HG02870 (cell line): ENCODE measurements around the gene PRM3.

Experiments
- ATAC-seq: cut with Tn5 transposase; IDR thresholded peaks from one replicate; pipeline ENCODE4 v1.9.1; 2021; ENCODE audit warnings: mild to moderate bottlenecking, moderate library complexity; ENCODE audit not compliant: unreplicated experiment

The PRM3 gene

DNA sequence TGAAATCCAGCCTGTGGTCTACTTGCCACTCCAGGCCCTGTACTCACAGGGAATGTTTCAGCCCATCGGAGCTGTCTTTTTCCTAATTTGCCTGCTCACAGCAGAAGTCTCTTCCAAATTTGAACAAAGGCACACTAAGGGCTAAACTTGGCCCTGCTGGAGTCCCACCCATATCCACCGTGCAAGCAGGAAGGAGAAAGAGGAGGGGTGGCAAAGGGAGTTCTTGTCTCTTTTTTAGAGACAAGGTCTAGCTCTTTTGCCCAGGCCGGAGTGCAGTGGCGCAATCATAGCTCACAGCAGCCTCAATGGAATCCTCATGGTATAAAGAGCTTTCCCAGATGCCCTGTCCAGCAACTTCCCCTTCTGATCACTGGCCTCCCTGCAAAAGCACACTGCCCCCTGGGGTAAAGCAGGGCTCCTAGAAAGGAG is 10.4 kb upstream of the PRM3 start:
- ATAC-seq: no peak

DNA sequence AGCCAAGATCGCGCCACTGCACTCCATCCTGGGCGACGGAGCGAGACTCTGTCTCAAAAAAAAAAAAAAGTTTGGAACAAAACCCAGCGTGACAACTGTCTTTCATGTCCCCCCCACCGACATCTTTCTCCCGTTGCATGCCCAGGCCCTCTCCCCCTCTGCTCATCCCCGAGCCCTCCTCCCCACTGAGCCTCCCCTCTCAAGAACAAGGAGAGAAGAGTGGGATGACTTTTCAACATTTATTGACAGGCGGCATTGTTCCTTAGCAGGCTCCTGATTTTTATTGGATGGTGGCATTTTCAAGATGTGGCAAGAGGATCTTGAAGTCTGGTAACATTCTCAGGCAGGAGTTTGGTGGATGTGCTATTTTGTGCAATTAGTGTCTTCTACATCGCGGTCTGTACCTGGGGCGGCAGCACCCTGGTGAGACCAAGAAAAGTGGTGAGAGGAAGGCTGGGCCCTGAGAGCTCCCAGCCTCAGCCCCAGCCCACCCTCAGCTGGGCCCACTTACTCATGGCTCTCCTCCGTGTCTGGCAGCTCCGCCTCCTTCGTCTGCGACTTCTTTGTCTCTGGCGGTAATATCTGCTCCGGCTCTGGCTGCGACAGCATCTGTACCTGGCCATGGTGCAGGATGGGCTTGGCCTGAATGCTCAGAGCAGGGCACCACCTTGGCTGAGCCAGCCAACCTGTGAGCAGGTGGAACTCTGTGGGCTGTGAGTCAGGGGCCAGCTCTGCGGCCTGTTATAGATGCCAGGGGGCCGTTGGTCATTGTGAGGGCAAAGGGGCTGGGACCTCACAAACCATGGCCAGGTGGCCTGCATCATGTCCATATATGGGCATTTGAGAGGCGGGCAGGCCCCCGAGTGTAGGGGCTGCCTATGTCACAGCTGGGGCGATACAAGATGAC is 7.4 kb upstream of the PRM3 start, which contains the start of gene PRM1:
TSS of gene PRM1 (minus strand) at position 715 of the 907 bp plus-strand sequence. CDS start at position 623, 92 bp downstream.
- ATAC-seq: no peak

DNA sequence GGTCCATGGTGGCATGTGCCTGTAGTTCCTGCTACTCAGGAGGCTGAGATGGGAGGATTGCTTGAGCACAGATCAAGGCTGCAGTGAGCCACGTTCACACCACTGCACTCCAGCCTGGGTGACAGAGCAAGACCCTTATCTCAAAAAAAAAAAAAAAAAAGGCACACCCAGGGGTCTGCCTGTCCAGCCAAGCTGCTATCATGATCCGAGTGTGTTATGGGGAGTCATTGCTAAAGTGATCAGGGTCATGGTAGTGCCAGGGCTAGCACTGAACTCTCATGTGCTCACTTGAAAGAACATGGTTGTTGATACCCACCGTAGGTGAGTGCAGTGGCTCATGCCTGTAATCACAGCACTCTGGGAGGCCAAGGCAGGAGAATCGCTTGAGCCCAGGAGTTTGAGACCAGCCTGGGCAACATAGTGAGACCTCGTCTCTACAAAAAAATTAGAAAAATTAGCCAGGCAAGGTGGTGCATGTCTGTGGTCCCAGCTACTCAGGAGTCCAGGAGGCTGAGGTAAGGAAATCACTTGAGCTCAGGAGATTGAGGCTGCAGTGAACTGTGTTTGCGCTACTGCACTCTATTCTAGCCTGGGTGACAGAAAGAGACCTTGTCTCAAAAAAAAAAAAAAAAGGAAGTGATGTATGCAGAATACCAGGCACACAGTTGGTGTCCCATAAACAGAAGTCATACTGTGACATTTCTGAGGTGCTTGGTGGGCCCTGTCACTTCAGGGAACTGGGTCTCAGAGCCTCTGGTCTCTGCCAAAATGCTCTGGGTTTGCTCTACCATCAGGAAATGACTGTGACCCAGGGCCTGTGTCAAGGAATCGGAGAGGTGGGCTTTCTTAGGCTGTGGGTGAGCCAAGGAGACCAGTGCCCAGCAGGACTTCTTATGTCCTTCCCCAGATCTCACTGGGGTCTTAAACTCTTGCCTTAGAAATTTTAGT is 5.5 kb upstream of the PRM3 start:
- no peak for ATAC-seq

DNA sequence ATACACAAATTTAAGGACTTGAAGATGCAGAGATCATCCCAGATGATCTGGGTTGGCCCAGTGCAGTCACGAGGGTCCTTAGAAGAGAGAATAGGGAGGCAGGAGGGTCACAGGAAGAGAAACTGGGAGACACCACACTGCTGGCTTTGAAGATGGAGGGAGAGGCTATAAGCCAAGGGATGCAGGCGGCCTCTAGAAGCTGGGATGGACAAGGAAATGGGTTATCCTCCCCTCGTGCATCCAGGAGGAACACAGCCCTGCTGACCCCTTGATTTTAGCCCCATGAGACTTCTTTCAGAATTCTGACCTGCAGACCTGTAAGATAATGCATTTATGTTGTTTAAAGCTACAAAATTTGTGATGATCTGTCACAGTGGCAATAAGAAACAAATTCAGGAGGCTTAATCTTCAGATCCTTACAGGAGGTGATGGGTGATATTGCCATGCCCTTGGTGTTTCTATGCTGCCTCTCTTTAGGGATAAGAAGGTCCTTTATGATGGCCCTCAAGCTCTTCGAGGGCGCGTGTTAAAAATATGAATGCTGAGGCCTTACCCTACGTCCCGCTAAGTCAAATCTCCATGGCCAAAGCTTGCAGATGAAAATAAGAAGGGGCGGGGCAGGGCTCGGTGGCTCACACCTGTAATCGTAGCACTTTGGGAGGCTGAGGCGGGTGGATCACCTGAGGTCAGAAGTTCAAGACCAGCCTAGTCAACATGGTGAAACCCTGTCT is 4.3 kb upstream of the PRM3 start:
- ATAC-seq: no peak

DNA sequence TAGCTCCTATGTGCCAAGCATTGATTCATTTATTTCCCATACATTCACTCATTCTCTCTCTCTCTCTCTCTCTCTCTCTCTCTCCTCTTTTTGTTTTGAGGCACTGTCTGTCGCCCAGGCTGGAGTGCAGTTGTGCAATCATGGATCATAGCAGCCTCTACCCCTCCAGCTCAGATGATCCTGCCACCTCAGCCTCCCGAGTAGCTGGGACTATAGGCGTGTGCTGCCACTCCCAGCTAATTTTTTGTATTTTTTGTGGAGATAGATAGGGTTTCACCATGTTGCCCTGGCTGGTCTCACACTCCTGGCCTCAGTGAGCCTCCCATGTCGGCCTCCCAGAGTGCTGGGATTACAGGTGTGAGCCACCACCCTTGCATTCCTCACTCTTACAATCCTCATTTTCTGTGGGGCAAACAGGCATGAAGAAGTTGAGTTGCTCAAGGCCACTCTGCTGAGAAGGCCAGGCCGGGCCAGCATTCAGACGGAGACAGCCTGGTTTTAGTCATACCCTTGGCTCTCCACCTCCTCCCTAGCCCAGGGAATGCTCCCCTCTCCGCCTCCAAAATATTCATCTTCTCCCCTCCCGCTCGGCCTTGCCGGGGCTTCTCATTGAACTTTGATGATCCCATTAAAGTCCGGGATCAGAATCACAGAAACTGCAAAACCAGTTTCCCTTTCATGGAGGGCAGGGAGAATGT is 3.6 kb upstream of the PRM3 start:
- no peak for ATAC-seq

DNA sequence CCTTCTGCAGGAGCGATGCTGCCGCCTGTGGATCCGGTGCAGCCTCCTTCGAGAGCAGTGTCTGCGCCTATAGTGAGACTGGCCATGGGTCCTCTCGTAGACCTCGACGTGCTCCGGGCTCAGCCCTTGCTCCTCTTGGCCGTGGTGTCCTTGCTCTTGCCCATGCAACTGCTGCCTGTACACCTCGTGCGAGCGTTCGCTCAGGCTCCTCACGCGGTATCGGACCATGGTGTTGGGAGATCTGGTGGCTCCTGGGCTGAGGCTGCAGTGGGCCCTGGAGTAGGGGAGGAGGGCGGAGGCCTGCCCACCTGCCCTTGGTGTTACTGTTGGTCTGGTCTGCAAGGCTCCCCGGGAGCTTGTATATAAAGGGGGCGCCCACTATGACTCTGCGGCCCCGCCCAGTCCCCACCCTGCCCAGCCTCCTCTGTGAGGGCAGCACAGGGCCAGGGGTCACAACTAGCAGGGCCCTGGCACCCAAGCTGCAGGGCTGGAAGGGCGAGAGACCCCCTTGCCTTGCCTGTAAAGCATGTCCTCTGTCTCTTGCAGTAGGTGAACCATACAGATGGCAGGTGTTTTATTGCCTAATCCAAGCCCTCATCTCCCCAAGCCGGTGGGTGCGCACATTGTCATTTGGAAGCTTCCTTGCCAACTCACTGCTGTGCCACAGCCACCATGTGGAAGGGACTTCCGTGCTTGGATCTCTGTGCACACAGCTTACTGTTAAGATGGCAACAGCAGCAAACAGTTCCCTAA is 2.9 kb upstream of the PRM3 start, which contains the start of gene PRM2:
TSS of gene PRM2 (minus strand) at position 338 of the 753 bp plus-strand sequence. CDS start at position 228, 110 bp downstream.
- ATAC-seq: no peak

DNA sequence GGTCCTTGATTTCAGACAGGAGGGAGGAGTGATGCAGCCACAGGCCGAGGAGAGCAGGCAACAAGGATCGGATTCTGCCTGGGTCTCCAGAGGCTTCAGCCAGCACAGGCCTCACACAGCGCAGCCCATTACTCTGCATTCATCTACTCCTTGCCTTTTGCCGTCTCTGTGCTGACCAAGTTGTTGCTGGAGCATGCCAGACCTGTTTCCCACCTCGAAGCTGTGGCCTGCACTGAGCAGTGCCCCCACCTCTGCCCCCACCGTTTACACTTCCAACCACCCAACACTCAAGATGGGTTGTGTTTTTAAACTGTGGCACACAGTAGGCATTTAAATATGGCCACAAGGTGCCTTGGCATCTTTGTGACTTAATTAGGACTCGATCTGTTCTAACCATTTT is 1.5 kb upstream of the PRM3 start:
- ATAC-seq: no peak

DNA sequence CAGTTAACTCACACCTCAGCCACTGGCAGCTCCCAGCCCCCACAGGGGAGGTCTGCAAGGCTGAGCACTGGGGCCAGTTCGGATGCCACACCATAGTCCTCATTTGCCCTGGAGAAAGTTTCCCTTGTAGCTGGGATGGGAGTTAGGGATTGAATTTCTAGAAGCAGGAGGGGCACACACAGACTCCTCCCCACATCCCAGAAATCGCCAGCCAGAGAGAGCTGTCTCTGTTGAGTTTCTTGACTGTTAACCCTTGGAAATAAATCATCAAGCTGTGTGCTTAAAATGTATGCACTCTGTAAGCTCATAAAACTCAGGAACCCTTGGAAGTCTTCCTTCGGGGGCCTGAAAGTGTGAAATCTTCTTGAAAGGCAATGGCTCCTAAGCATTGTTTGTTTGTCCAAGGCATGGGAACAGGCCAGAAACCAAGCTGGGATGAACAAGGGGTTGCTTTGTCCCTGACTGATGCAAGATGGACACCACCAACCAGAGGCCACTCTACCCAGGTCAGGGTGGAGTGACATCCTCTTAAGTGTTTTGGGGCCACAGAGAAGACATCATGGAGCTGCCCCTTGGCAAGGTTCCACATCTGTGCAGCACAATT is 394 bp upstream of the PRM3 start:
- no peak for ATAC-seq

DNA sequence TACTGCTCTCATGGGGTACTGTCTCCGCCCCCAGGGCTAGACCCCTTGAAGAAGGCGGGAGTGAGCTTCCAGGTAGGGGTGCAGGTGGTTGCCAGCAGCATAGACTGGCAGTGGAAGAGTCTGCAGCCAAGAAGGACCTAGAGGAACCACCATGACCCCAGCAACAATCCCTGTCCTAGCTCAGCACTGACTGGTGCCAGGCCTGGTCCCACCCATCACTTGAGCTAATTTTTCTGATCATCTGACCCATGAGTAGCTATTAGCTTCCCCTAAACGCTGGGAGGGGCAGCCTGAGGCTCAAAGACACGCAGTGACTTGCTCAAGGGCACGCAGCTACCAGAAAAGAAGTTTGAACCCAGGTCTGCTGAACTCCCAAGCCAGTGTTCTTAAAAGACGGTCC is 945 bp downstream of the PRM3 start:
- no peak for ATAC-seq

DNA sequence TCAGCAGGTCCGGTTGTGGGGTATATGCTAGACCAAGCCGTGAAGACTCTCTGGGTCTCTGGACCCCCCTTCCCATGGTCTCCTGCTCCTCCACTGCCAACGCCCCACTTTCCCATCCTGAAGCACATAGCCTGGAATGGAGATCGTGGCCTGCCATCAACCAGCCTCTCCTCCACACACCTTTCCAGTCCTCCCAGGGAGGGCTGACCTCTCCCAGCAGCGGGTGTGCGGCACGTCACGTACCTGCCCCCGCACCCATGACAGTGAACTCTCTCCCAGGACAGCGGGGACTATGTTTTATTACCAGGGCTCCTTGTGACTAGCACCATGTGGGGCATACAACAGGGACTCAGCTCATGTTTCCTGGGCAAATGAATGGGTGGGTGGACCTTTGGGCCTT is 1.8 kb downstream of the PRM3 start:
- no peak for ATAC-seq

DNA sequence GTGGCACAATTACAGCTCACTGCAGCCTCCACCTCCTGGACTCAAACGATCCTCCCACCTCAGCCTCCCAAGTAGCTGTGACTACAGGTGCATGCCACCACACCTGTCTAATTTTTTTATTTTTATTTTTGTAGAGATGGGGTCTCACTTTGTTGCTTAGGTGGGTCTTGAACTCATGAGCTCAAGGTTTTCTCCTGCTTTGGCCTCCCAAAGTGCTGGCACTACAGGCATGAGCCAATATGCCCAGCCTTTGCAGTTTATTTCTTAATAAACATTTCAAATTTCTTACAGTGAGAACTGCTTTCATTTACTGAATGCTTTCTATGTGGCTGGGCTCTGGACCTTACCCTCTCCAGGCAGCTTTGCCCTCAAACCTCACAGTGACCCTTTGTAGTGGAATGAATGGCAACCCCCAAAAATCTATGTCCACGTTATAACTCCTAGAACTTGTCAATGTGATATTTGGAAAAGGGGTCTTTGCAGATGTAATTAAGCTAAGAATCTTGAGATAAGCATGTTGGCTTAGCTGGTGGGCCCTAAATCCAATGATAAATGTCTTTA is 2.7 kb downstream of the PRM3 start:
- ATAC-seq: no peak

DNA sequence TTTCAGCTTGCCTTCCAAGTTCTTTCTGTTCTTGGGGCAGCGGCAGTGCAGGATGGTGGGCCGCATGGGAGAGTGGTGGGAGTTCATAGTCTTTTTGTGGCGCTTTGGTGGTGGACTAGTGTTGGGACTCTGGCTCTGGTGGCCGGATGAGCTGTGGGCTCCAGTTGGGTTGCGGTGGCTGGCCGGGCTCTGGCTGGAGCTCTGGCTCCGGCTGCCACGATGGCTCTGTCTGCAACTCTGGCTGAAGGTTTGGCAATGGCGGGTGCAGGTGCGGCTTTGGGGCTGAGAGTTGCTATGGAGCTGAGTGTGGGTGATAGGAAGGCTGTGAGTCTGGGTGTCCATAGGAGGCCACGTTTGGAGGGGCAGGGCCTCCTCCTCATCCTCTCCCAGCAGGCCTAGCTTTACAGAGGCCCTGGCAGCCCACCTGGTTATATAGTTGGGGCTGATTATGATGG is 4.5 kb downstream of the PRM3 start, which contains the start of gene TNP2:
TSS of gene TNP2 (minus strand) at position 405 of the 455 bp plus-strand sequence. CDS start at position 342, 63 bp downstream.
- ATAC-seq: no peak

DNA sequence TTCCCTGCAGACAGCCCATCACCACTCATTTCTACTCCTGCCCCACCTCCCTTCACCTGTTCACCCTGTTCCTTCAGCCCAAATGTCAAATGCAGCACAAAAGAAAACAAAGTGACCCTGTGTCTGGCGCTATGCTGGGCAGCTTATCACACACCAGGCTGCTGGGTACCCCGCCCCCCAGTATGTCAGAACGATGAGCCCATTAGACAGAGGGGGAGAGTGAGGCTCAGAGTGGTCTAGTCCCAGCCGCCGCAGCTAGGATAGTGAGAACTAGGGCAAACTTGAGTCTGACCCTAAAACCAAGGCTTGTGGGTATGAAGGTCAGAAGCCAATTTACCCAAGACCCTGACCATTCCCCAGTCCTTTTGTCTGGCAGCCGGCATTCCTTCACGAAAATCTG is 8.3 kb downstream of the PRM3 start:
- ATAC-seq: no peak

DNA sequence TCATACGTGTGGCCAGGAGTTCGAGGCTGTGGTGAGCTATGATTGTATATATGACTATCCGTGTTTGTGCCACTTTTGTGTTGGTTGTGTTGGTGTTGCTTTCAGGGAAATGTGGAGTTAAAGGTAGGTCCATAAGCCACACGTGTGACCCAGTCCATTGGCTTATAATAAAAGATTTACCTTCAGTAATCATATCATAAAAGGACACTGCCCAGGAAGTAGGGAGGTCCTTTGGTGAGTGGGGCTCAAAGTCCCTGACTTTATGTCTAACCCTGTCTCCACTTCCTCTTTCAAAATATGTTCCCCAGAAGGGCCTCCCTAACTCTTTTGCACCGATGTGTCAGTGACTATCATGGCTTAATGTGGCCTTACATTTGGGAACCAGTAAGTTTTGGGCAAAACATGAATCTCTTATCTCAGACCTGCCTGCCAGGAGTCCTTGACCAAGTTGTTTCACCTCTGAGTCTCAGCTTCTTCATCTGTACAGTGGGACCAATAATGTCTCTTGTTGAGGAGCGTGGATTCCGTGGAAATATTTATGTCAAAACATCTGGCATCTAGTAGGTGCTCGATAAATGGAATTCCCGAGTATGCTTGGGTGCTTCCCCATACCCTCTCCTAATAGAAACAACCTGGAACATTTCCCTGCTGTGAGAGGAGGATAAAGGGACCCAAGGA is 9.1 kb downstream of the PRM3 start:
- ATAC-seq: no peak

DNA sequence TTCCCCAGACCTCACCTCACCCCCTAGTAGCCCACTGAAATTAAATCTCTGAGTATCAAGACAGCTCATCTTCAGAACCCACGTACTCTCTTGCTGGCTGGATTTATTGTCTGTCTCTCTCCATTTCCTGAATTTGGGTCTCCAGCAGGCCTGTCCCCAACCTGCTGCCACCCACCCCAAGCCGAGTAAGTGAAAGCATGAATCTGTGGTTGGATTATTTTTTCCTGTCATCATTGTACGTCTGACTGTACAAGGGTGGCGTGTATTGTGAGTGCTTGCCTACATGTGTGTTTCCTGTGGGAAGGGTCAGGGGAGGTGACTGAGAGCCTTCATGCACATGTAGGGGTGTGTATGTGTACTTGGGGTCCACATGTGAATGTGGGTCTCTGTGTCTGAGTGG is 9.7 kb downstream of the PRM3 start:
- ATAC-seq: no peak

DNA sequence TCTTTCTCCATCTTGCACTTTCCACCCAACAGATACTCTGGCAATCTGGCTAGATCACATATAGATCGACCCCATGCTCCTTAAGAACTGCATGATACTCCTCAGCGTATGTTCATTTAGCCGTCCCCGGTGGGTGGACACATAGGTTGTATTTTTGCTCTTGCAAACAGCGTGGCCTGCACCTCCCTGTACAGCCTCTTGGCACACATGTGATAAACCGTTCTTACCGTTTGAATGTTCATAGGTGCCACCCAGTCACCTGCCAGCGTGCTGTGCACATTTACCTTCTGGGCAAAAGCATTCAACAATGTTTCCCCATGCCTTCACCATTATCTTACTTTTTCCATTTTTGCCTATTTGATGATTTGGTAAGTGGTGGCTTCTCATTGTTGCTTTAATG is 10.5 kb downstream of the PRM3 start:
- no peak for ATAC-seq

DNA sequence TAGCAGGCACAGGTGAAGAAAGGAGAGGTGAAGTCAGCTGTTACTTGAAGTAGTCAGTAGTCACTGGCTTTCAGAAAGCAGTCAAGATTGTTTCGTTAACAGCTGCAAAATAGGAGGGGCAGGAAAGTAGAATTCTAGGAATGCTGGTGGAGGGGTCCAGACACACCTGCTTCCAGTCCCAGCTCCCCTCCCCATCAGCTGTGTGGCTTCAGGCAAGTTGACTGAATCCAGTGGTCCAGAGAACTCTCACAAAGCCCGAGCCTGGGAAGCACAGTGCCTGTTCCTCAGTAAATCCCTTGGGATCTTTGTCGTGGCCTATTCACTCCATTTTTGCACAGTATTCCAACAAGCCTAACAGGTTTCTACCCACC is 12.8 kb downstream of the PRM3 start:
- ATAC-seq: no peak
